Activated naive CD4-positive, alpha-beta T cell treated with anti-CD3 and anti-CD28 coated beads, Interleukin-2, amount 50 U/mL, for 16 hours (primary cell): ENCODE measurements around the gene SVOP.

Source experiments
- DNase-seq: peaks from one replicate; pipeline ENCODE4 v3.0.0-alpha.2; 2020

The SVOP gene

DNA sequence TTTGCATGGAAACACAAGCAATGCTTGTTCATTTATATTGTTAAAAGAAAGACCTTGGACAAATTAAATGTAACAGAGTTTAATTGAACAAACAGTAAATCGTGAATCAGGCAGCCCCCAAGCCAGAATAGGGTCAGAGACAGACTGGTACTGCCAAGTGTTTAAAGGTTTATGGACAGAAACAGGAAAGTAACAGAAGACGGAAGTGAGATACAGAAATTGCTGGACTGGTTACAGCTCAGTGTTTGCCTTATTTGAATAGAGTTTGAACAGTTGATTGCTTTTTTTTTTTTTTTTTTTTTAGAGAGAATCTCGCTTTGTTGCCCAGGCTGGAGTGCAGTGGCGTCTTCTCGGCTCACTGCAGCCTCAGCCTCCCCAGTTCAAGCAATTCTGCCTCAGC is 90.7 kb downstream of the SVOP start:
- no peak for DNase-seq

DNA sequence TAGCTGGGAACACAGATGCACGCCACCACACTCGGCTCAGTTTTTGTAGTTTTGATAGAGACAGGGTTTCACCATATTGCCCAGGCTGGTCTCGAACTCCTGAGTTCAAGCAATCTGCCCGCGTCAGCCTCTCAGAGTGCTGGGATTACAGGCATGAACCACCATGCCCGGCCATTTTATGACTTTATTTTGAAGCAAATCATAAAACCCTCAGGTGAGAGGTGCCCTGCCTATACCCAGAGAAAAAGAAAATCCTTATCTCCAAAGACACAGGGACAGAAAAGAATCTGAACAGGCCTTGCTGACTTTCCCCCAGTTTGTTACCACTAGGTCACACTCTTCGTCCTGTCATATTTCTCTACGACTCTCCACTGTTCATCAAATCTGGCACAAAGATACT is 92.2 kb downstream of the SVOP start:
- no peak for DNase-seq

DNA sequence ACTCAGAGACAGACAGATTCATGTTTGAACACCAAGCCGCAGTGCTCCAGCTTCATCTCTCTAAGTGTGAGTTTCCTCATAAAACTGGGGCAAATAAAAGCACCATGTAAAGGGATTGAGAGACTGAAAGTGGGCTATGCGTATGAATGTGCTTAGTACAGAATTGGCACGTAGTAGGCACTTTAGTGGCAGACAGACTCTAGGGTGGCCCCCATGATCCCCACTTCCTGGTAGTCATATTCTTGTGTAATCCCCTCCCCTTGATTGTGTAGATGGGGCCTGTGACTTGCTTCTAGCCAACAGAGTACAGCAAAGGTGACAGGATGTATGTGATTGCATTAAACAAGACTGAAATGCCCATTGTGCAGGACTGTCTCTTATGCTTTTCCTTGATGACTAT is 98.0 kb downstream of the SVOP start:
- no peak for DNase-seq

DNA sequence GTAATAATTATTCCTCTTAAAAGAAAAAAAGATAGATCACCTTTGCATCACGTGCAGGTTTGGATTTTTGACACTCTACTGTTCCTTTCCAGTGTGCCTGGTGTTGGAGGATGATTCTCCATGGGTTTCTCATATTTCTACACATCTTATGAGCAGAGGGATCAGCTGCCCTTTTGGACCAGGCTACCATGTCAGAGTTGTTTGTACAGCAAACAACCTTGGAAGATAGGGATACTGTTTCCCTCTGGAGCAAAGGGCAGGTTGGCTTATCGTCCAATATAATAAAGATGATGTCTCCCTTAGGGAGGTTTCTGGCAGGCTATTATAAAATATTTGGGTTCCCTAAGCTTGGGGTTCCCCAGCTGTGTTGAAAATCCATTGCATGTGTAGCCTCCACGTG is 98.9 kb downstream of the SVOP start:
- no peak for DNase-seq

DNA sequence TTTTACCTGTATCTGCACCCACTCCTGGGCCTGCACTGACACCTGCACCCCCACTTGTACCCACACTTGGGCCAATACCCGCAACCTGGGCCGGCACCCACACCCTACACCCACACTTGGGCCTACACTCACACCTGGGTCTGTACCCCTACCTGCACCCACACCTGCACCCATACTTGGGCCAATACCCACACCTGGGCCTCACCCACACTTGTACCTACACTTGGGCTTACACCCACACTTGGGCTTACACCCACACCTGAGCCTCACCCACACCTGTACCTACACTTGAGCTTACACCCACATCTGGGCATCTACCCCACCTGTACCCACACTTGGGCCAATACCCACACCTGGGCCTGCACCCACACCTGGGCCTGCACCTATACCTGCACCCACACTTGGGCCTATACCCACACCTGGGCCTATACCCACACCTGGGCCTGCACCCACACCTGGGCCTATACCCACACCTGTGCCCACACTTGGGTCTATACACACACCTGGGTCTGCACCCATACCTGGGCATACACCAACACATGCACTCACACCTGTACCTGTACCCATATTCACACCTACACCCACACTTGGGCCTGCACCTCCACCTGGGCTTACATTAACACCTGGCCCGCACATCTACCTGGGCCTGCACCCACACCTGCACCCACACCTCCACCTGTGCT is 101.8 kb downstream of the SVOP start:
- no peak for DNase-seq

DNA sequence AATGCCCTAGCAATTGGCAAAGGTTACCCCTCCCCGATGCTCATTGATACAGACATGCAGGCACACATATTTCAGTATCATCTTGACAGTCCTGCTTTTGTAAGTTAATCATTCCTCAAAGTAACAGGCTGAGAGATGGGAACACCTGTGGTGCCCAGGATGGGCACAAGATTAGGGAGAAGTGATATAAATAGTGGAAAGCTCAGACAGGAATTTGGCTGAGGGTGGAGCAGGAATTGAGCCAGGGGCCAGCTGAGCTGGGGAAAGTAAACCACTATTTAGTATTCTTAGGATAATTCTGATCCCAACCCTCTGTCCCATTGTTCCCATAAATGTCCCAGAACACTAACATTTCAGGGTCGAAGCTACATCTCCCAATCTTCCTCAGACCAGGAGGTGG is 102.7 kb downstream of the SVOP start:
- no peak for DNase-seq

DNA sequence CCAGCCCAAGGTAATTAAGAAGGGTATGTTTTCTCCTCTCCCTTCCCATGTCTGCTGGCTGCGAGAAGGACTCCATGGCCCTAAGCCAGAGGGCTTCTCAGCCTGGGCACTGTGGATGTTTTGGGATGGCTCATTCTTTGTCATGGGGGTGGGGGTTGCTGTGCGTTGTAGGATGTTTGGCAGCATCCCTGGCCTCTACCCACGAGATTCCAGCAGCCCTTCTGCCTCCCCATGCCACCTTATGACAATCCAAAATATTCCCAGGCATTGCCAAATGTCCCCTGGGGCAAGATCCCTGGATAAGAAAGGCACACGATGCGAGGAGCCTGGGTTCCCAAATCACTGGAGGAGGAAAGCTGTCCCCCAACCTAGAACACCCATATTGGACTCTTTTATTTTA is 104.5 kb downstream of the SVOP start:
- no peak for DNase-seq

DNA sequence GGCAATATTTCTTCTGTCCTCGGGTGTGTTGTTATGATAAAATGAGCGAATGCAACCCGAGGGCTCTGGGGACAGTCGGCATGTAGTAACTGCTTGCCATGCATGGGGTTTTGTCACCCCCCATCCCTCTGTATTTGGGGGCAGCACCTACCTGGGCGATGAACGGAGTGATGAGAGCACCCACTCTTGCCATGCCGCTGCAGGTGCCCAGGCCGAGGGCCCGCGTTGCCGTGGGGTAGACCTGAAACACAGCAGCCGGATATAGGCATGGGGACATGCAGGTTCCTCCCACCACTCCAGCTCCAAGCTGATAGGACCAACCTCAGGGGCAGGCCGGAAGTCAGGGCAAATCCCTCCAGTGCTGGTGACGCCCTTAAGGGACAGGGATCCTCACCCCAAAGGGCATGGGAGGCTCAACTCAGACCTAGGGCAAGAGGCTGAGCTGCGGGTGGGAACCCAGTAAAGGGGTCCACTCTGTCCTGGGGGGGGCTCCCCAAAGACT is 105.2 kb downstream of the SVOP start:
- no peak for DNase-seq

DNA sequence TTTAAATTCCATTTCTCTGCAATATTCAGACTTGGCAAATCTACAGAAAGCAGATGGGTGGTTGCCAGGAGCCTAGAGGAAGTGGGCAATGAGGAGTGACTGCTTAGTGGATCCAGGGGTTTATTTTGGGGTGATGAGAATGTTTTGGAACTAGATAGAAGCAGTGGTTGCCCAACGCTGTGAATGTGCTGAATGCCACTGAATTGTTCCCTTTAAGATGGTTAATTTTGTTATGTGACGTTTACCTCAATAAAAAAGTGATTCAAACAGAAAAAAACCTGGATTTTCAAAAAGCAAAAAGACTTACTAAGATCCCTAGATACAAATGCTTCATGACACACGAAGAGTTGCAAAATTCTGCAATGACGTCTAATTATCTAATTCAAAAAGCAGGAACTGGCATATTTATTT is 106.7 kb downstream of the SVOP start:
- no peak for DNase-seq

DNA sequence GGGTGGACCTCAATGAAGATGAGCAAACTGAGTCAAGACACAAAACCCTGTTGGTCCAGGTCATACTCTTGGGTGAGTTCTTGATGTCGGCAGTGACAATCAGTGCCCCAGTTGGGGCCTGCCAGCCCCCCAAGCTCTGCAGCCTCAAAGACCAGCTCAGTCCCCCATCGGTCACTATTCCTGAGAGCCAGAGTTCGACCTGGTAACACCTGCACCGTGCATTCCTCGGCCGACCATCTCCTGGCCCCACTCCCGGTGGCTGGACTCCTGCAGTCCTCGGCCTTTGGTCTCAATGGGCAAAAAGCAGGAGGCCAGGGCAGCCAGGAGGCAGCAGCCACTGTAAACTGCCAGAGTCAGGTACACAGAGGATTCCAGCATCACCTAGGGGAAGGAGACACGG is 108.5 kb downstream of the SVOP start:
- no peak for DNase-seq

DNA sequence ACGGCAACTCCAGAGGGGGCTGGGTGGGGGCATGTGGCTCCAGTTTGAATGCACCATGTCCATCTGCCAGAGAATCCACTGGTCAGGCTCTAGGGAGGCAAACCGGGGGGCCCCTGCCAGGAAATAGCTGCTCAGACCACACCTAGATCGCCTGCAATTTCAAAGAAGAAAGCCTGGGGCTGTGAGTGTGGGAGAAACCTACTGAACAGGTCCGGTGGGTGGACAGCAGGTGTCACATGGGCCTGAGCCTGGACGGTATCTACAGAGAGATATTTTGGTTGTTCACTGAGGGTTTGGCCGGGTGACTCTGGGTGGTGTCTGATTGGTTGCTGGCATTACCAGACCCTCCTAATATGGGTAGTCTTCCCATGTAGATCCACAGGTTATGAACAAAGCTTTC is 109.0 kb downstream of the SVOP start:
- DNase-seq: no peak

DNA sequence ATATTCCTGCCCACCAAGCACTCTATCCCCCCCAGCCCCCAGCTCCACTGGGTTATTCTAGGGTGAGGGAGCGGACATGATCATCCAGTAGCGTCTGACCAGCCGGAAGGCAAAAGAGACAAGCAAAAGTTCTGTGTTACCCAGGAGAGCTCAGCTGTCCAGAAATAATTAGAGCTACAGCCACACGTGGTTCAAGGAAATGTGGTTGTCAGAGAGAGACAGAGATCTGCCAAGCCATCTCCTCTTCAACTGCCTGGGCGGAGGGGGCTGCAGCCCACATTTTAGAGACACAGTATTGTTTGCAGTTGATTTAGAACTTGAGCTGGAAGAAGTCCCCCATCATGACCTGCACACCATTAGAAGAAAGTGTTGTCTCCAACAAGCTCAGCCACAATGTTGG is 110.5 kb downstream of the SVOP start:
- DNase-seq: no peak

DNA sequence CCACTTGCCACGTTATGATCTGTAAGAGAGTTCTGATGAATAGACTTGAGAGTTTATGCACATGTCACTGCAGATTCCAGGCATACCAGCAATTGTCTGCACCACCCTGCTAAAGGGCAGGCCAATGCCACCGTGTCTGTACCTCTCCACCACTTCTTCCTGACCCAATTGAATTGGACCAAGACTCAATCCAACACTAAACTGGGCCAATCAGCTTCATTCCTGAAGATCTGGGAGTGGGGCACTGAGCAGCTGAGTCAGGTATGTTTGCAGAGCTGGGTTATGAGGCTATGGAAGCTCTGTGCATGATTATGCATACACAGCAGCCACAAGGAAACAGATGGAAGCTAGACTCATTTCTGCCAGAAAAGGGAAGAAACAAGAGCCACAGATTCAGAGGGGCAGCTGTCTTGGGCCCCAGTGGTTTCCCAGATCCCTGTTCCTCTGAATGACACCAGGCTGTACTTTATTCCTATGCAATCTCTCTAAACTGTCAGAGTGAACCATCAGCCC is 113.0 kb downstream of the SVOP start:
- no peak for DNase-seq

DNA sequence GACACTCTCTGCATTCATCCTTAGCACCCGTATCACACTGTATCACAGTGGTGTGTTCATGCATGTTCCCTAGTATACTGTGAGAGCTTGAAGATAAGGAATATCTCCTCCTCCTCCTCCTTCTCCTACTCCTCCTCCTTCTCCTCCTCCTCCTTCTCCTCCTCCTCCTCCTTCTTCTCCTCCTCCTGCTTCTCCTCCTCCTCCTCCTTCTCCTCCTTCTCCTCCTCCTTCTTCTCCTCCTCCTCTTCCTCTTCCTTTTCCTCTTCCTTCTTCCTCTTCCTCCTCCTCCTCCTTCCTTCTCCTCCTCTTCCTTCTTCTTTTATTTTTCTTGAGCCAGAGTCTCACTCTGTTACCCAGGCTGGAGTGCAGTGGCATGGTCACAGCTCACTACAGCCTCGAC is 113.9 kb downstream of the SVOP start:
- DNase-seq: no peak

DNA sequence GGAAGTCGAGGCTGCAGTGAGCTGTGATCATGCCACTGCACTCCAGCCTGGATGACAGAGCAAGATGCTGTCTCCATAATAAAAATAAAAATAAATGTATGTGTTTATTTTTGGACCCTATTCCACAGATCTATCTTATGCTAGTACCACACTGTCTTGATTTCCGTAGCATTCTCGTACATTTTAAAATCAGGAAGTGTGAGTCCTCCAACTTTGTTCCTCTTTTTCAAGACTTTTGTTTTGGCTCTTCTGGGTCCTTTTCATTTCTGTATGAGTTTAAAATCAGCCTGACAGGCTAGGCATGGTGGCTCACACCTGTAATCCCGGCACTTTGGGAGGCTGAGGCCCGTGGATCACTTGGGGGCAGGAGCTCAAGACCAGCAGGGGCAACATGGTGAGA is 115.1 kb downstream of the SVOP start:
- DNase-seq: no peak

DNA sequence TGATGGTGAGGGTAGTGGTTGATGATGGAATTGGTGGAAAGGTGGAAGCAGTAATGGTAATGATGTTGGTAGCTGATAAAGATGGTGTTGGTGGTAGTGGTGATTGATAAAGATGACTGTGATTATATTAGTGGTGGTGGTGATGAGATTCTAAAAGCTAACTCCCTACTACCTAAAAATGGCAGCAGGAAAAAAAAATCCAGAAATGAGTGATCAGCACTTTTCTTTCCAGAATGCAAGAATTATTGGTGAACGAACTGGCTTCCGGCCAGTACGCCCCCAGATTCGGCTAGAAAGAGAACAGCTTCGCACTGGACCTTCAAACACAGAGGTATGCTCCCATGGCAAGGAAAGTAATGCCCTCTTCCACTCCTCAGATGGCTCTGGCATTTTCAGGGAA is 121.7 kb downstream of the SVOP start:
- no peak for DNase-seq

DNA sequence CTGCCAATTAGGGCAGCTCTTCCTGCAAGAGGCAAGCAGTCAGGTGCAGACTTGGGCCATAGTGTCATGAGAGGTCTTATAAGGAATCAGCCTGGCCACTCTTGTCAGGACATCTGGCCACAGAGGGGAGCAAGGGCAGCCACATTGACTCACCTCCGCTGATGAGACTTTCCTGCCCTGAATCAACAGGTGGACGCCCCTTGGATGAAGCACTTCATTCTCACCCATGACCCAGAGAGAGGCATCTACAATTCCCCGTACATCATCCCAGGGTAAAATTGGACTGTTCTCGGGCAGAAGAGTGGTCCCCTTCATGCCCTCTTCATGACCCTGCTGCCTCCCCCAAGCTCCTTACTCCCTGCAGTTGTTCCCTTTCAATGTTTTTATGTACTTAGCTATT is 124.1 kb downstream of the SVOP start:
- DNase-seq: no peak

DNA sequence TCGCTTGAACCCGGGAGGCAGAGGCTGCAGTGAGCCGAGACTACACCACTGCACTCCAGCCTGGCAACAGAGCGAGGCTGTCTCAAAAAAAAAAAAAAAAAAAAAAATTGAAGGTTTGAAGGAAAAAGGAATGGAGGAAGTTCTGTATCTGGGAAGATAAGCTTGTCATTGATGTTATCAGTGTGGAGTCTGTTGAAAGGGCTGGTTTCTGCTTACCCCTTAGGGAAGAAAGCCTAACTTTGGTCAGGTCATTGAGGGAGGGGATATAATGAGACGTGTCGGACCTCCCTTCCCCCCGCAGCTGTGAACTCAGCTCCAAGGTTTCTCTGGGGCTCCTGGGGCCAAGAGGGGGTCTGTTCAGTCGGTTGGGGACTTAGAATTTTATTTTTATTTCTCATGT is 124.5 kb downstream of the SVOP start:
- DNase-seq: no peak

DNA sequence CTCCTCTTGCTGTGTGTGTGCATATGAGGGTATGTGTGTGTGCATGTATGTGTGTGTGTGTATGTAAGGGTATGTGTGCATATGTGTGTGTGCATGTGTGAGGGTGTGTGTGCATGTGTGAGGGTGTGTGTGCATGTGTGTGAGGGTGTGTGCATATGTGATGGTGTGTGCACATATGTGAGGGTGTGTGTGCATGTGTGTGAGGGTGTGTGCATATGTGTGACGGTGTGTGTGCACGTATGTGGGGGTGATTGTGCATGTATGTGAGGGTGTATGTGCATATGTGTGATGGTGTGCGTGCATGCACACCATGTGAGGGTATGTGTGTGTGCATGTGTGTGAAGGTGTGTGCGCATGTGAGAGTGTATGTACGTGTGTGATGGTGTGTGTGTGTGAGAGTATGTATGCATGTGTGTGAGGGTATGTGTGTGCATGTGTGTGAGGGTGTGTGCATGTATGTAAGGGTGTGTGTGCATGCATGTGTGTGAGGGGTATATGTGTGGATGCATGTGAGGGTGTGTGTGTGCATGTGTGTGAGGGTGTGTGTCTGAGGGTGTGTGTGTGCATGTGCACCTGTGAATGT is 125.6 kb downstream of the SVOP start:
- no peak for DNase-seq

DNA sequence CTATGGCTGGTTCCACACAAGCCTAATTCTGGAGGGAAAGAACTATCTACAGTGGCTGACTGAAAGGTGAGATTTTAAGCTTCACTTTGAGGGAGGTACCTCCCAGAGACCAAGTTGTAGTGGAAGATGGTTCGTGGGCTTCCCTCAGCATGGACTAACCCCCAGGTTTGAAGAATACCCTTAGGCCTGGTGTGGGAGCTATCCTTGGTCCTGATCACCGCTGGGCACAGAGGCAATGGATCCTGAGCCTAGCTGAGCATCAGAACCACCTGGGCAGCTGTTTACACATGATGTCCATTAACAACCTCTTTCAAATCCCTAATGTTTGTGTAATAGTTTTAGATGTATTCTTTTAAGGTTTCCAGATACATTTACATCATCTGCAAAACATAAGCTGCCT is 130.7 kb downstream of the SVOP start:
- DNase-seq: no peak

DNA sequence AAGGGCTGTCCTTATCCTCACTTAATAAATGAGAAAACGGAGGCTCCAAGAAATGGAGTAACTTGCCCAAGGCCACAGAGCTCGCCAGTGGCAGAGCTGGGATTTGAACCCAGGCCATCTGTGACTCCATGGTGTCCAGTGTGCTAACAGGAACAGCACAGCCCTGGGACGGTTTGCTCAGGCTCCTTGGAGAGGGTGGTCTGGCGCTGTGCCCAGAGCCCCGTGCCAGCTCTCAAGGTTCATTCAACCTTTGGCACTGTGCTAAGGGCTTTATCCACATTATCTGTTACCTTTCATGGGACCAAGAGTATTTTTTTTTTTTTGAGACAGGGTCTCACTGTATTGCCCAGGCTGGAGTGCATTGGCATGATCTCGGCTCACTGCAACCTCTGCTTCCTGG is 132.8 kb downstream of the SVOP start:
- DNase-seq: no peak

DNA sequence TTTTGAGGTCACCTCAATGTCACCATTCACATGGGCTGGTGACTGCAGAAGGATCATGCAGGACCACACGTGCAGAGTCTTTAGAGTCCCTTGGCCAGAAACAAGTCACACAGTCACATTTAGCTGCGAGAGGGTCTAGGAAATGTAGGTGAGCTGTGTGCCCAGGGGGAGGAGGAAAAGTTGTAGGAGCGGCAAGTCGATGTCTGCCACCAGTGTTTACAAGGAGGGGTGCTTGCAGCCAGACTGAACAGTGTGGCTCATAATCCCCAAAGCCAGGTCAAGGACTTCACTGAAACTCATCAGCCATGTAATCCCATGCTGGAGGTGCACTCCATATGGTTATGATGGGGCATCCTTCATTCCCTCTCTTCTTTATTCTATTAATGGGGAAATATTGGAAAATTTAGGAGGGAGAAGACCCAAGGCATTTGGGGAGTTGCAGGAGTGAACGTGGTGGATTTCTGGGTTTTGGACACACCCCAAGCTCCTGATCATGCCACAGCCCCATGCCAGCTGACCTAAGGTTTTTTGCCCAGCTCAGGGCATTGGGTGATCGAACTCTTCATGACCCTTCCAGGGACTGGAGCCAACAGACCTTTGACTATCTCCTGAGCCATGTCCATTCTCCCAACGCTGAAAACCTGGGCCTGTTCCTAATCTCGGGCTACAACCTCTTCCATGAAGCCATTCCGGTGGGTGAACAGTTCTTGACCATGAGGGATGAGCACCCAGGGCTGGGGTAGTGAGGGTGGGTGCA is 133.8 kb downstream of the SVOP start:
- DNase-seq: no peak

DNA sequence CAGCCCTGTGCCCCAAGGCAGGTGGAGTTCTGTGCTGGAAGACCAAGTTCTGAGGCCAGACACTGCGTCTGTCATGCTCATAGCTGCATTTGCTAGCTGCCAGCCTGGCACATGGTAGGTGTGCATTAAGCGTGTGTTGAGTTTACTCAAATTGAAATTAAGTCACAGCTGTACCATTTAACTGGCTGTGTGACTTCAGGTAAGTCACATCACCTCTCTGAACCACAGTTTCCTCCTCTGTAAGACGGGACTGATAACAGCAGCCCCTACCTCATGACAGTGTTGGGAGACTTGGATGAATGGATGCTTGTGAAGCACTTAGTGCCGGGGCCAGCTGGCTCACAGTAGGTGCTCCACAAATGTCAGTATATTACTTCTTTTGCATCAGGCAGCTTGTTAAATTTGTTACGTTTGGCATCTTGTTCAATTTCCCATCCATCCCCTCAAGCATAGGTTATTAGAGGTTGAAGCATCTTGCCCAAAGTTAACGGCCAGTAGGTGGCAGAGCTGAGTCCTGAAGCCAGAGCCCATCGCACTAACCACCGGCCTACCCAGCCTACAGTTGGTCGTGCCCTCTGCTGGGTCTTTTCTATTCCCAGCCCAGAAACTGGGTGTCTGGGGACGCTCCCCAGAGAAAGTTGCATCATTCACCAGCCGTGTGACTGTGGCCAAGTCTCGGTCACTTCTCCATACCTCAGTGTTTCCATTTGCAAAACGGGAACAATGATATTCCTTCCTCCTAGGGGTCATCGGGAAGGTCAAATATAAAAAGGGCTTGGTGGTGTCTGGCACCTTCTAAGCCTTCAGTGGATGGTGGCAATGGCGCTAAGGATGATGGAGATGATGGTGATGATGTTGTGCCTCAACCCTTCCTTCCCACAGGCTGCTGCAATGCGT is 136.5 kb downstream of the SVOP start:
- peak; percentile 71 for DNase-seq
